NCI-H82 (cell line): ENCODE data around the gene FAM120AOS.

Experiments
- DNase-seq: peaks from one replicate; lab custom pipeline; 2025; lab: John Stamatoyannopoulos, UW

FAM120AOS gene

GRCh38 chr9:93437996-93438395, 15.4 kb downstream of the FAM120AOS start:
- no peak for DNase-seq

- no peak for DNase-seq
These were observed 16.6 kb downstream of the FAM120AOS start for GRCh38 chr9:93436655-93437407.

- DNase-seq: no peak
These were observed 17.2 kb downstream of the FAM120AOS start for GRCh38 chr9:93436218-93436617.

- DNase-seq: no peak
These were observed 18.0 kb downstream of the FAM120AOS start for GRCh38 chr9:93435386-93435785.

- no peak for DNase-seq
These were observed 19.3 kb downstream of the FAM120AOS start for GRCh38 chr9:93434056-93434455.

- no peak for DNase-seq
These were observed 20.4 kb downstream of the FAM120AOS start for GRCh38 chr9:93432964-93433363.

GRCh38 chr9:93431539-93432105, 21.8 kb downstream of the FAM120AOS start:
- DNase-seq: no peak

GRCh38 chr9:93427655-93428379, 25.6 kb downstream of the FAM120AOS start:
- no peak for DNase-seq

GRCh38 chr9:93422977-93423616, 30.3 kb downstream of the FAM120AOS start:
- no peak for DNase-seq

- DNase-seq: no peak
These were observed 34.4 kb downstream of the FAM120AOS start for GRCh38 chr9:93419023-93419422.

- no peak for DNase-seq
These were observed 35.8 kb downstream of the FAM120AOS start for GRCh38 chr9:93417538-93417937.

GRCh38 chr9:93416530-93417235, 36.7 kb downstream of the FAM120AOS start:
- DNase-seq: no peak

- no peak for DNase-seq
These were observed 38.1 kb downstream of the FAM120AOS start for GRCh38 chr9:93415176-93415690.

GRCh38 chr9:93413530-93413929, 39.9 kb downstream of the FAM120AOS start:
- DNase-seq: no peak

- DNase-seq: no peak
These were observed 47.0 kb downstream of the FAM120AOS start for GRCh38 chr9:93406371-93406770.

- no peak for DNase-seq
These were observed 54.9 kb downstream of the FAM120AOS start for GRCh38 chr9:93398471-93398870.

- no peak for DNase-seq
These were observed 55.6 kb downstream of the FAM120AOS start for GRCh38 chr9:93397661-93398373.
